HUDEP-2 (cell line): ENCODE measurements around the gene CSF2.

ENCODE experiments used
- DNase-seq, 76 experiments: peaks; one replicate each; lab custom pipeline; 2025; ENCODE audit not compliant: unreplicated experiment in 76 of 76; lab: John Stamatoyannopoulos, UW

Gene CSF2

GRCh38 chr5:132054697-132055440 is 18.7 kb upstream of the CSF2 start:
- no peak for DNase-seq

- no peak for DNase-seq
Measured at GRCh38 chr5:132055441-132055807, 18.2 kb upstream of the CSF2 start.

GRCh38 chr5:132055808-132056609 is 17.6 kb upstream of the CSF2 start:
- peak in 21 of 76 experiments; percentile 2 to 37 (median 11) for DNase-seq

GRCh38 chr5:132056610-132057497 is 16.7 kb upstream of the CSF2 start:
- peak in 1 of 76 experiments; percentile 39 for DNase-seq

GRCh38 chr5:132057498-132058255 is 15.9 kb upstream of the CSF2 start:
- no peak for DNase-seq

GRCh38 chr5:132058646-132059042 is 14.9 kb upstream of the CSF2 start:
- DNase-seq: no peak

GRCh38 chr5:132059043-132059695 is 14.4 kb upstream of the CSF2 start:
- DNase-seq: no peak

GRCh38 chr5:132059696-132060500 is 13.7 kb upstream of the CSF2 start:
- no peak for DNase-seq

GRCh38 chr5:132060501-132061161 is 13.0 kb upstream of the CSF2 start, which contains the start of gene IL3:
Gene IL3 (plus strand): TSS chr5:132060655. CDS start chr5:132060707, 52 bp downstream.
- no peak for DNase-seq

GRCh38 chr5:132063090-132063911 is 10.3 kb upstream of the CSF2 start:
- DNase-seq: peak in 65 of 76 experiments; percentile 4 to 78 (median 48)

- DNase-seq: no peak
Measured at GRCh38 chr5:132064140-132064539, 9.4 kb upstream of the CSF2 start.

GRCh38 chr5:132064738-132065331 is 8.8 kb upstream of the CSF2 start:
- DNase-seq: peak in 67 of 76 experiments; percentile 1 to 87 (median 56)

- peak in 56 of 76 experiments; percentile 4 to 68 (median 26) for DNase-seq
Measured at GRCh38 chr5:132065351-132065937, 8.1 kb upstream of the CSF2 start.

GRCh38 chr5:132065951-132066701 is 7.5 kb upstream of the CSF2 start:
- no peak for DNase-seq

GRCh38 chr5:132066871-132067270 is 6.7 kb upstream of the CSF2 start:
- DNase-seq: no peak

GRCh38 chr5:132067451-132067850 is 6.1 kb upstream of the CSF2 start:
- DNase-seq: no peak
